Mesendoderm (in vitro differentiated cells): Measurements from ENCODE around the gene DMD.
"Not testable (repeated sequence)": the region's sequence is repeated elsewhere in the genome, so short reads cannot be mapped to it uniquely, and the experiment has no call there.

Experiments
- DNase-seq: peaks from one replicate; pipeline ENCODE4 v3.0.0; 2013
- H2AK5ac ChIP-seq: 2 replicates; pipeline ENCODE4 v1.6.1; 2013; ENCODE audit warnings: low read length, inconsistent platforms
- H2BK120ac ChIP-seq: 2 replicates; pipeline ENCODE4 v1.6.1; 2013; ENCODE audit warnings: low read depth, mild to moderate bottlenecking, low read length, moderate library complexity, mixed read lengths
- H2BK15ac ChIP-seq: replicated peaks from 2 replicates; pipeline ENCODE4 v1.6.1; 2013; ENCODE audit warnings: low read depth, mild to moderate bottlenecking, moderate library complexity
- H2BK5ac ChIP-seq: 2 replicates; pipeline ENCODE4 v1.6.1; 2013; ENCODE audit warnings: low read length, inconsistent platforms
- H3K18ac ChIP-seq: 2 replicates; pipeline ENCODE4 v1.6.1; 2013; ENCODE audit warnings: mild to moderate bottlenecking, low read length, mixed read lengths
- H3K23ac ChIP-seq: one replicate; pipeline ENCODE4 v1.6.1; 2013; ENCODE audit warnings: low read length
- H3K27ac ChIP-seq: 2 replicates; pipeline ENCODE4 v1.5.1; 2013; ENCODE audit warnings: low read depth, mild to moderate bottlenecking, inconsistent platforms, low read length, moderate library complexity
- H3K27me3 ChIP-seq: 2 replicates; pipeline ENCODE4 v1.6.1; 2013; ENCODE audit warnings: low read length, control low read depth, mild to moderate bottlenecking, inconsistent platforms; ENCODE audit not compliant: insufficient read depth, poor library complexity
- H3K36me3 ChIP-seq: 2 replicates; pipeline ENCODE4 v1.6.1; 2013; ENCODE audit warnings: low read length, inconsistent platforms; ENCODE audit not compliant: control insufficient read depth, insufficient read depth
- H3K4ac ChIP-seq: one replicate; pipeline ENCODE4 v1.6.1; 2013; ENCODE audit warnings: low read depth, mild to moderate bottlenecking, low read length, moderate library complexity
- H3K4me1 ChIP-seq: 2 replicates; pipeline ENCODE4 v1.6.1; 2013; ENCODE audit warnings: low read depth, low read length, inconsistent platforms; ENCODE audit not compliant: control insufficient read depth
- H3K4me2 ChIP-seq: 2 replicates; pipeline ENCODE4 v1.6.1; 2013; ENCODE audit warnings: low read length
- H3K4me3 ChIP-seq: 2 replicates; pipeline ENCODE4 v1.5.1; 2013; ENCODE audit warnings: mild to moderate bottlenecking, low read length
- H3K56ac ChIP-seq: one replicate; pipeline ENCODE4 v1.6.1; 2013; ENCODE audit warnings: low read length
- H3K79me1 ChIP-seq: 2 replicates; pipeline ENCODE4 v1.6.1; 2013; ENCODE audit warnings: low read length, inconsistent platforms
- H3K79me2 ChIP-seq: 2 replicates; pipeline ENCODE4 v1.6.1; 2013; ENCODE audit warnings: mild to moderate bottlenecking, low read length; ENCODE audit not compliant: control insufficient read depth, insufficient read depth
- H3K9ac ChIP-seq: 2 replicates; pipeline ENCODE4 v1.6.1; 2013; ENCODE audit warnings: low read length, inconsistent platforms
- H4K5ac ChIP-seq: one replicate; pipeline ENCODE4 v1.6.1; 2013; ENCODE audit warnings: low read length
- H4K8ac ChIP-seq: one replicate; pipeline ENCODE4 v1.6.1; 2013; ENCODE audit warnings: low read depth, mild to moderate bottlenecking, control low read depth, low read length, moderate library complexity
- WGBS: extraction: QIAGEN DNeasy Blood & Tissue Kit; methylation state at CpG from one replicate; pipeline ENCODE4 v1.1.7; 2013; ENCODE audit warnings: low lambda C conversion rate, missing lambda C conversion rate; ENCODE audit not compliant: insufficient coverage; ENCODE audit errors: extremely low coverage; 5-methylcytosine and 5-hydroxymethylcytosine counted together

The DMD gene

DNA sequence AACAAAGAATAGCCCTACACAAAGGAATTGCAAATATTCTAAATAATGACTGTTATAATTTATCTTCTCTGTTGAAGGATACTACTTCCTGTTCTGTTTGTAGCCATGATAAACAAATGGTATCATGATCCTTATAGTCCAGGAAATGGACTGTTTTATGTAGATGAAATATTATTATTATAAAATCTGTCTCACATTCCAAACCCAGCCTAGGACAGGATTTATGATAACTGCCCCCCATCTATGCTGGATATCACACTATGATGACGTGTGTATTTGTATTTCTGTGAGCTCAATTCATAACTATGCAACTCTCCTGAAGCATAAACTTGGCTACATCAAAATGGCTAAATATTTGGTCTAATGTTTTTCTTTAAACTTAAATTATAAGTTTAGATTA, 21.3 kb downstream of the DMD start:
- Histone ChIP-seq H3K23ac (no peak overlapping the region), H2BK5ac (no peak overlapping the region), H3K9ac (no peak overlapping the region), H3K79me1 (no peaks in the 10 kb centered on the region), H4K8ac (no peak overlapping the region), H4K5ac (no peak overlapping the region), H2BK120ac (no peak overlapping the region), H3K4me3 (no peak overlapping the region), H3K27ac (no peak overlapping the region), H3K4me1 (no peaks in the 10 kb centered on the region), H3K36me3 (no peaks in the 10 kb centered on the region), H3K4me2 (no peak overlapping the region), H3K18ac (no peak overlapping the region), H3K56ac (no peak overlapping the region), H3K79me2 (no peaks in the 10 kb centered on the region), H3K4ac (no peak overlapping the region), H2AK5ac (no peak overlapping the region), H2BK15ac (no peak overlapping the region), H3K27me3 (no peaks in the 10 kb centered on the region)
- no CpG with 5 or more reads among the region's 1 CpG for WGBS
- no peak for DNase-seq

DNA sequence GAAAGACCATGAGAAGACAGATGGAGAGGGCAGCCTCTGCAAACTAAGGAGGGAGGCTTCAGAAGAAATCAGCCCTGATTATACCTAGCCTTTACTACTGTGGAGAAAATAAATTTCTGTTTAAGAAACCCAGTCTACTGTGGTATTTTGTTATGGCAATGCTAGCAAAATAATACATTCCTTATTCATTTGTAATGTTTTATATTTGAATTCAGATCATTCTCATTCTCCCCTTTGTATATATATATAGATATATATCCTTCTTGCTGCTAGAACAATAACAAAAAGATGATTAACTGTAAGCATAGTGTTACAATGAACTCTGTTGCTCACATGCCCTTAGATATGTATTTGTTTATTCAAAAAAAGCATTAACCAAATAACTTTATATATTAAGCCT, 22.5 kb downstream of the DMD start:
- Histone ChIP-seq H2BK120ac (no peak overlapping the region), H3K27me3 (no peaks in the 10 kb centered on the region), H3K4me1 (no peaks in the 10 kb centered on the region), H3K4me3 (no peak overlapping the region), H4K8ac (no peak overlapping the region), H2AK5ac (no peak overlapping the region), H3K18ac (no peak overlapping the region), H3K4me2 (no peak overlapping the region), H3K56ac (no peak overlapping the region), H3K36me3 (no peaks in the 10 kb centered on the region), H3K27ac (no peak overlapping the region), H2BK15ac (no peak overlapping the region), H3K79me2 (no peaks in the 10 kb centered on the region), H3K9ac (no peak overlapping the region), H3K4ac (no peak overlapping the region), H3K79me1 (no peaks in the 10 kb centered on the region), H4K5ac (no peak overlapping the region), H2BK5ac (no peak overlapping the region), H3K23ac (no peak overlapping the region)
- DNase-seq = no peak

DNA sequence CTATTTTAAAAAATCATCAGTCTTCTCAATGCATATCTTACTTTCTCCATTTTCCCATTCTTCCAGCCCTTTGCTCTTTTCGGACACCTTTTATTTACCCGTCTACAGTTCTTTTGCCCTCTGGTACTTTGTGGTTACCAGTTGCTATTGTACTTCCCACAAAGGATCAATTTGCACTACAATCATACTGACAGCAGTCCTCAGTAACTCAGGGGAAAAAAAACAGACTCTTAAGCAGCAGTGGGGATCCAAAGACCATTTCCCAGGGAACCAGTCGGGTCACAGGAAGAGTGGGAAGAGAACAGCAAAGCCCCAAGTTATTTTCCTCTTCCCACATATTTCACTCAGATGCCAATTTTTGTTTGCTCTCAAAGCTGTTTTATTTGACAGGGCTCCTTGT, 23.1 kb downstream of the DMD start:
- no peak overlapping the region for H2BK5ac ChIP-seq
- H3K4me1 ChIP-seq = no peaks in the 10 kb centered on the region
- no peak overlapping the region for H3K27ac ChIP-seq
- H4K8ac ChIP-seq = no peak overlapping the region
- no peak overlapping the region for H2BK120ac ChIP-seq
- H3K4me3 ChIP-seq = no peak overlapping the region
- no peak overlapping the region for H3K23ac ChIP-seq
- no peak overlapping the region for H4K5ac ChIP-seq
- H3K27me3 ChIP-seq = no peaks in the 10 kb centered on the region
- WGBS = no CpG with 5 or more reads among the region's 3 CpGs
- no peaks in the 10 kb centered on the region for H3K79me2 ChIP-seq
- H3K4me2 ChIP-seq = no peak overlapping the region
- no peaks in the 10 kb centered on the region for H3K36me3 ChIP-seq
- no peak overlapping the region for H3K56ac ChIP-seq
- no peak overlapping the region for H2AK5ac ChIP-seq
- H3K18ac ChIP-seq = no peak overlapping the region
- no peak overlapping the region for H3K4ac ChIP-seq
- H3K79me1 ChIP-seq = no peaks in the 10 kb centered on the region
- DNase-seq = peak; percentile 42
- H3K9ac ChIP-seq = no peak overlapping the region
- no peak overlapping the region for H2BK15ac ChIP-seq

DNA sequence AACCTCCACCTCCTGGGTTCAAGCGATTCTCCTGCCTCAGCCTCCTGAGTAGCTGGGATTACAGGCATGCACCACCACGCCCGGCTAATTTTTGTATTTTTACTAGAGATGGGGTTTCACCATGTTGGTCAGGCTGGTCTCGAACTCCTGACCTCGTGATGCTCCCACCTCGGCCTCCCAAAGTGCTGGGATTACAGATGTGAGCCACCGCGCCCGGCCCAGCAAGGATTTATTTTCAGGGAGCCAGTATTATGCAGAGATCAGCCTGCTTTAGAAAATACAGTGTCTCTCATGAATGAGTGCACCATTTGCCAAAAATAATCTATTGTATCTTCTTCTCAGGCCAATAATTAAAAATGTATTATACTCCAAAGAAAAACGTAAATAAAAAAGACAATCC, 26.5 kb downstream of the DMD start:
- H3K4ac ChIP-seq, H3K18ac ChIP-seq, H2BK5ac ChIP-seq, H4K5ac ChIP-seq, H3K36me3 ChIP-seq, H3K56ac ChIP-seq, H3K27ac ChIP-seq, H3K79me2 ChIP-seq, H2BK120ac ChIP-seq, H3K27me3 ChIP-seq, H4K8ac ChIP-seq, H2AK5ac ChIP-seq, H3K4me2 ChIP-seq, DNase-seq, H3K23ac ChIP-seq, H3K4me3 ChIP-seq, H3K4me1 ChIP-seq, H2BK15ac ChIP-seq, H3K79me1 ChIP-seq, H3K9ac ChIP-seq: not testable (repeated sequence)
- no CpG with 5 or more reads among the region's 10 CpGs for WGBS

DNA sequence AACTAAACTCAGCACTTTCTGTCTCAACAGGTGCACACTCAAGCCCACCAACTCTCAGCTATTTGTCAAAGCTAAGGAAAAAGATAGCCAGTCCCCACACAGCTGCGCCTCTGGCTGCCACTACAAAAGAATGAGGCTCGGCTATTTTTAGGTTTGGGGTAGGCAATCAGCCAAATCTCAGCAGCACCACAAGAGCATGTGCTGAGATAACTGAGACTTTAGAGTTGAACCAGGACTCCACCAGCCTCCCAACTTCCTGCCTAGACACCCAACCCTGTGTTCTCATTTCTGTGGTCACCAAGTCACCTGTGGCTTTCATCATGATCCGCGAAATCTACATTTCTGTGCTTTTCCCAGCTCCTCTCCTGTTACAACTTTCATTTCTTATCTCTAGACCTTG, 28.0 kb downstream of the DMD start:
- H3K4me2 ChIP-seq = no peak overlapping the region

DNA sequence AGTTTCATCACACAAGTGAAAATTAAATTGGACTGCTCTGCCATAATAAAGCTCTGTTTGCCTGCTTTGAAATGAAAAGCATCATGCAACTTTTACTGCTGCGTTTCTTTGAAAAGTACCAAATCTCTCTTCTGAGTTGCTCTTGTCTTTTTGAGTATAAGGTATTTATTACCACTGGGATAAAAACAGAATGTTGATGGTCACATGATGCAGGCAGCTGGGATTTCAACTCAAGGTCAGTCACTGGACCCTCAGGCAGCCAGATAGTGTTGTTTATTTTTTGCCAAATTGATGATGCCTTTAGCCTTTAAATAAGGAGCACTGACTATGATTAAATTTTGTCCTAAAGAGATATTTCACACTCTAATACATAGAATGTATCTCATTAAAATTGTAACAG, 32.7 kb downstream of the DMD start:
- no peak overlapping the region for H2BK5ac ChIP-seq
- no peaks in the 10 kb centered on the region for H3K4me1 ChIP-seq
- no peak overlapping the region for H3K56ac ChIP-seq

More for the DNA sequence above, 28.0 kb downstream of the DMD start:
- no peak overlapping the region for H2BK15ac ChIP-seq
- no peak overlapping the region for H4K8ac ChIP-seq
- no peak overlapping the region for H3K56ac ChIP-seq
- no peak overlapping the region for H3K18ac ChIP-seq
- no peaks in the 10 kb centered on the region for H3K79me1 ChIP-seq
- no peaks in the 10 kb centered on the region for H3K79me2 ChIP-seq
- H3K36me3 ChIP-seq = no peaks in the 10 kb centered on the region
- H2BK120ac ChIP-seq = no peak overlapping the region
- no peak overlapping the region for H3K23ac ChIP-seq
- no peak overlapping the region for H3K9ac ChIP-seq
- WGBS = no CpG with 5 or more reads among the region's 4 CpGs
- H4K5ac ChIP-seq = no peak overlapping the region
- no peak overlapping the region for H3K27ac ChIP-seq
- no peak overlapping the region for H3K4ac ChIP-seq
- no peak overlapping the region for H2BK5ac ChIP-seq
- no peak overlapping the region for H3K4me3 ChIP-seq
- H3K27me3 ChIP-seq = no peaks in the 10 kb centered on the region
- no peaks in the 10 kb centered on the region for H3K4me1 ChIP-seq
- no peak overlapping the region for H2AK5ac ChIP-seq
- DNase-seq = peak; percentile 51

More for the DNA sequence above, 32.7 kb downstream of the DMD start:
- no peak overlapping the region for H3K27ac ChIP-seq
- H4K5ac ChIP-seq = no peak overlapping the region
- WGBS = no CpG with 5 or more reads among the region's 1 CpG
- H3K23ac ChIP-seq = no peak overlapping the region
- no peaks in the 10 kb centered on the region for H3K36me3 ChIP-seq
- no peak for DNase-seq
- H4K8ac ChIP-seq = no peak overlapping the region
- no peak overlapping the region for H3K18ac ChIP-seq
- H3K79me1 ChIP-seq = no peaks in the 10 kb centered on the region
- no peak overlapping the region for H2AK5ac ChIP-seq
- H3K4me2 ChIP-seq = no peak overlapping the region
- no peaks in the 10 kb centered on the region for H3K79me2 ChIP-seq
- no peak overlapping the region for H3K9ac ChIP-seq
- no peak overlapping the region for H3K4me3 ChIP-seq
- H2BK120ac ChIP-seq = no peak overlapping the region
- H2BK15ac ChIP-seq = no peak overlapping the region
- H3K27me3 ChIP-seq = no peaks in the 10 kb centered on the region
- H3K4ac ChIP-seq = no peak overlapping the region
